ENCODE measurements around the gene GPNMB. TPM values are rescaled to one million over a fixed set of nuclear protein-coding genes. Genes with fewer than 3 reads are reported as not detected.

The GPNMB gene
- total RNA-seq, 1 donor = 60.9 TPM

- no peak for TF ChIP-seq CTCF (IDR thresholded peaks at IDR 0.05; ENCODE audit: insufficient read depth, low read depth, low read length)
- no peak for DNase-seq (ENCODE audit: low read depth)
These were observed 18.4 kb downstream of the GPNMB start for GRCh38 chr7:23264916-23265458.

GRCh38 chr7:23266918-23267317 is 20.3 kb downstream of the GPNMB start:
- DNase-seq (ENCODE audit: low read depth) = no peak
- no peak overlapping the region for H3K4me3 ChIP-seq (ENCODE audit: low read depth, low read length)
- no peak for TF ChIP-seq CTCF (IDR thresholded peaks at IDR 0.05; ENCODE audit: insufficient read depth, low read depth, low read length)

More at GRCh38 chr7:23264916-23265458, 18.4 kb downstream of the GPNMB start:
- no peak overlapping the region for H3K4me3 ChIP-seq (ENCODE audit: low read depth, low read length)

- TF ChIP-seq CTCF (IDR thresholded peaks at IDR 0.05; ENCODE audit: insufficient read depth, low read depth, low read length) = no peak
- H3K4me3 ChIP-seq (ENCODE audit: low read depth, low read length) = no peak overlapping the region
- no peak for DNase-seq (ENCODE audit: low read depth)
These were observed 20.8 kb downstream of the GPNMB start for GRCh38 chr7:23267357-23267756.

- H3K4me3 ChIP-seq (ENCODE audit: low read depth, low read length) = no peak overlapping the region
- no peak for TF ChIP-seq CTCF (IDR thresholded peaks at IDR 0.05; ENCODE audit: insufficient read depth, low read depth, low read length)
- DNase-seq (ENCODE audit: low read depth) = no peak
These were observed 21.6 kb downstream of the GPNMB start for GRCh38 chr7:23268167-23268566.

GRCh38 chr7:23268746-23269145 is 22.2 kb downstream of the GPNMB start:
- no peak overlapping the region for H3K4me3 ChIP-seq (ENCODE audit: low read depth, low read length)
- no peak for TF ChIP-seq CTCF (IDR thresholded peaks at IDR 0.05; ENCODE audit: insufficient read depth, low read depth, low read length)
- DNase-seq (ENCODE audit: low read depth) = no peak

GRCh38 chr7:23272275-23272674 is 25.7 kb downstream of the GPNMB start:
- TF ChIP-seq CTCF (IDR thresholded peaks at IDR 0.05; ENCODE audit: insufficient read depth, low read depth, low read length) = no peak
- H3K4me3 ChIP-seq (ENCODE audit: low read depth, low read length) = no peak overlapping the region
- no peak for DNase-seq (ENCODE audit: low read depth)

GRCh38 chr7:23273141-23273599 is 26.6 kb downstream of the GPNMB start:
- no peak overlapping the region for H3K4me3 ChIP-seq (ENCODE audit: low read depth, low read length)
- DNase-seq (ENCODE audit: low read depth) = peak; percentile 94
- peak; percentile 86 for TF ChIP-seq CTCF (IDR thresholded peaks at IDR 0.05; ENCODE audit: insufficient read depth, low read depth, low read length)

All from fibroblast of villous mesenchyme (primary cell).